GM18499 (cell line): Measurements from ENCODE around the gene BGN.

Experiments
- ATAC-seq: cut with Tn5 transposase; IDR thresholded peaks from one replicate; pipeline ENCODE4 v1.9.1; 2021; ENCODE audit warnings: moderate number of reproducible peaks; ENCODE audit not compliant: insufficient read depth, unreplicated experiment

The BGN gene

GRCh38 chrX:153494541-153495361, at the start of gene BGN:
Gene BGN (plus strand): TSS chrX:153494980. CDS start chrX:153504632, 9,652 bp downstream.
- ATAC-seq, result no peak

- ATAC-seq, result no peak
Measured at GRCh38 chrX:153445106-153445855, 49.5 kb upstream of the BGN start.

- ATAC-seq, result no peak
Measured at GRCh38 chrX:153445856-153446635, 48.7 kb upstream of the BGN start, which contains the start of gene TREX2. Gene TREX2 (minus strand): TSS chrX:153446056. CDS start chrX:153445430, 626 bp downstream.

GRCh38 chrX:153446636-153446936, 48.2 kb upstream of the BGN start:
- no peak for ATAC-seq

DNA sequence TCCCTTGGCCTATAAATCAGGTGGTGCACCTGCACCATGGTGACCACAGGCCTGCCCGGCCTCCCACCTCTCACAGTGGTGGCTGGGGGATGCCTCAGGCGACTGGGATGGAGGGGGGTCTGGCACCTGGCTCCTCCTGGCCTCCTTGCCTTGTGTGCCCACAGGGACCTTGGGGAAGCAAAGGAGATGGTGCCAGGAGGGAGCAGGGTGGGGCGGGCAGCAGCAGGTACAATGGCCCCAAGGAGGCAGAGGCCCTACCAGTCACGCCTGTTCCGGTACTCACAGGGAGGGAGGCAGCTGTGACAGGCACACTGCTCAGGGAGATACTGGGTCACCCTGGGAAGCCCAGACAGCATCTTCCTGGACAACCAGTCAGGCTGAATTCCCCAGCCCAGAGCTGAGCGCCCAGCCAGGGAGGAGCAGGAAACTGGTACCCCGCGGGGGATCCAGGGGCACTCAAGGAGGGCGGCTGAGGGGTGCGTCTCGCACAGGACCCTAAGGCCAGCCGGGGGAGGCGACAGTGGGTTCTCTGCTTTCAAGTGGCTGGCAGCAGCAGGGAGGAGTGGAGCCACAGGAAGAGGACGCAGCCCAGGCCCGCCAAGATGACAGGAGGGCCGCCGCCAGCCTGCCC, 47.7 kb upstream of the BGN start:
- ATAC-seq, result no peak

GRCh38 chrX:153447581-153447960, 47.2 kb upstream of the BGN start:
- no peak for ATAC-seq

- ATAC-seq, result no peak
Measured at GRCh38 chrX:153448556-153449367, 46.0 kb upstream of the BGN start.

GRCh38 chrX:153449368-153450113, 45.2 kb upstream of the BGN start:
- ATAC-seq, result no peak

- no peak for ATAC-seq
Measured at GRCh38 chrX:153450114-153450948, 44.4 kb upstream of the BGN start.

- ATAC-seq, result no peak
Measured at GRCh38 chrX:153450949-153451277, 43.9 kb upstream of the BGN start.

DNA sequence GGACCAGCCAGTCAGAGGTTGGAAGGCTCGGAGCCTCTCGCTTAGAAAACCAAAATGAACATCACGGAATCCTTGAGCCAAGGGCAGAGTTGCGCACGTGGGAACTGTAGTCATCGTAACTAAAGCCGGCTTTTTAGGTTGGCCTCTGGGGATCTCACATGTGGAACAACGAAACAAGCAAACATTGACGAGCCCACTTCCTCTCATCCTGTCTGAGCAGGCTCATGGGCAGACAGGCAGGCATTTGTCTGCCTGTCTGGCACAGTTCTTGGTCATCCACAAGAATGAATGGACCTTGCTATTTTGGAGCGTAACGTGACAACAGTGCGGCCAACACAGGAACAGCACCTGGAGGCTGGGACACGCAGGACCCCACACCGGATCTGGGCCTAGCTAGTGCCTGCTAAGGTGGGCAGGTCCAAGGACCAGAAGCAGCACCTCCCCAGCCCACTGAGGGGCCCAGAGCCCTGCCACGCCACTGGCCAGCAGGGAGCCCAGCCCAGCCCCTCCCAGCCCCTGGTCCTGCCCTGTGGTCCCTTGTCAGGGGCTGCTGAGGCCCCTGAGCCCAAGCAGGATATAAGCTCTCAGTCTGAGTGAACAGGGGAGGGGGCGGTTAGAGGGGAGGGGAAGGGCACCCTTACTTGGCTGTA, 39.8 kb upstream of the BGN start:
- no peak for ATAC-seq

- no peak for ATAC-seq
Measured at GRCh38 chrX:153455571-153455970, 39.2 kb upstream of the BGN start.

DNA sequence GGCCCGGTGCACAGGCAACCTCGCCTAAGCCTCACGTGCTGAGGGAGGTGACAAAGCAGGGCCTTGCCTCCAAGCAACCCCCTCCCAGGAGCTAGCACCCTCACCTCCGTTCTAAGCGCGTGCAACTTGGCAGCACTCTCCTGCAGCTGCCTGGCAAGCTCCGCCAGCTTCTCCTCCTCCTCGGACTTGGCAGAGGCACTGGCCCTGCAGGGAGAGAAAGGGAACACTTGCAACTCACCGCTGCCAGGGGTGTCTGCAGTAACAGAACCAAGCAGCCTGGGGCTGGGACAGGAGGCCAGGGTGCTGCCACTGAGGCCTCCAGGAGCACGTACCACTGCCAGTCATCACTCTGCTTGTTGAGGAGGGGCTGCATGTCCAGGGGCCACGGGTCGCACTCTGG, 38.6 kb upstream of the BGN start:
- no peak for ATAC-seq

- ATAC-seq, result no peak
Measured at GRCh38 chrX:153456704-153457103, 38.1 kb upstream of the BGN start.

- ATAC-seq, result no peak
Measured at GRCh38 chrX:153457136-153457825, 37.5 kb upstream of the BGN start.

GRCh38 chrX:153457827-153458466, 36.8 kb upstream of the BGN start:
- ATAC-seq, result no peak

DNA sequence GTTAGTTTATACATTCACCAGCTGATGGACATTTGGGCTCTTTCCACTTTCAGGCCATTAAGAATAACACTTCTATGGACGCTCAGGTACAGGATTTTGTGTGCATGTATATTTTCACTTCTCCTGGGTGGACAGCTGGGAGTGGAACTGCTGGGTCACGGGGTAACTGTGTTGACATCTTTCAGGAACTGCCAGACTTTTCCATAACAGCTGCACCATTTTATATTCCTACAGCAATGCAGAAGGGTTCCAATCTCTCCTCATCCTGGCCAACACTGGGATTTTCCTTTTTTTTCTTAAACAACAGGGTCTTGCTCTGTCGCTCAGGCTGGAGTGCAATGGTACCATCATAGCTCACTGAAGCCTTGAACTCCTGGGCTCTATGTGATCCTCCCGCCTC, 36.3 kb upstream of the BGN start:
- ATAC-seq, result no peak
